OCI-LY3 (cell line): ENCODE measurements around the gene PVALB.

ENCODE experiments used
- H2AFZ ChIP-seq: fragments of 200-600, 300-600 bp; shearing (Covaris generic); 2 replicates; pipeline ENCODE4 v1.6.0; 2014; ENCODE audit warnings: antibody characterized with exemption, low read depth, low read length
- H3K27ac ChIP-seq: fragments of 200-600, 300-600 bp; sonication (generic); 2 replicates; pipeline ENCODE4 v1.5.1; 2014; ENCODE audit warnings: mild to moderate bottlenecking, low read length, moderate library complexity, mixed read lengths
- H3K27me3 ChIP-seq: fragments of 200-600, 300-600 bp; sonication (generic); 2 replicates; pipeline ENCODE4 v1.6.1; 2014; ENCODE audit warnings: low read depth, low read length, mixed read lengths
- H3K36me3 ChIP-seq: fragments of 200-600, 300-600 bp; sonication (generic); replicated peaks from 2 replicates; pipeline ENCODE3; 2014; ENCODE audit warnings: low read depth, low read length, mixed read lengths
- H3K4me1 ChIP-seq: fragments of 300-600, 200-600 bp; sonication (generic); 2 replicates; pipeline ENCODE4 v1.6.1; 2014; ENCODE audit warnings: low read length, mixed read lengths
- H3K4me2 ChIP-seq: fragments of 200-600, 300-600 bp; sonication (generic); 2 replicates; pipeline ENCODE4 v1.6.1; 2014; ENCODE audit warnings: low read length, mixed read lengths
- H3K4me3 ChIP-seq: fragments of 300-600, 200-600 bp; sonication (generic); 2 replicates; pipeline ENCODE4 v1.5.1; 2014; ENCODE audit warnings: antibody characterized with exemption, mild to moderate bottlenecking, low read length, moderate library complexity
- H3K79me2 ChIP-seq: fragments of 300-600, 200-600 bp; shearing (Covaris generic); 2 replicates; pipeline ENCODE4 v1.6.1; 2014; ENCODE audit warnings: mild to moderate bottlenecking, low read length, mixed read lengths
- H3K9ac ChIP-seq: fragments of 300-600, 200-600 bp; shearing (Covaris generic); 2 replicates; pipeline ENCODE4 v1.6.0; 2014; ENCODE audit warnings: mild to moderate bottlenecking, low read length, moderate library complexity
- H3K9me3 ChIP-seq: fragments of 200-600, 300-600 bp; shearing (Covaris generic); 2 replicates; pipeline ENCODE4 v1.6.1; 2014; ENCODE audit warnings: low read length, mixed read lengths; ENCODE audit not compliant: insufficient read depth
- H4K20me1 ChIP-seq: fragments of 200-600, 300-600 bp; sonication (generic); 2 replicates; pipeline ENCODE4 v1.6.1; 2016; ENCODE audit warnings: low read length, mixed read lengths; ENCODE audit not compliant: insufficient read depth
- EZH2phosphoT487 ChIP-seq: fragments of 200-600 bp; shearing (Covaris generic); IDR thresholded peaks from 2 replicates; pipeline ENCODE4 v1.6.1; 2018; ENCODE audit warnings: antibody characterized with exemption, mixed run types, low read depth
- TF ChIP-seq, protein P1 (sequence below): fragments of 200-600, 300-600 bp; sonication (generic); IDR thresholded peaks from 2 replicates; pipeline ENCODE4 v1.5.1; 2014; ENCODE audit warnings: antibody characterized with exemption, low read length, low read depth

The PVALB gene

DNA sequence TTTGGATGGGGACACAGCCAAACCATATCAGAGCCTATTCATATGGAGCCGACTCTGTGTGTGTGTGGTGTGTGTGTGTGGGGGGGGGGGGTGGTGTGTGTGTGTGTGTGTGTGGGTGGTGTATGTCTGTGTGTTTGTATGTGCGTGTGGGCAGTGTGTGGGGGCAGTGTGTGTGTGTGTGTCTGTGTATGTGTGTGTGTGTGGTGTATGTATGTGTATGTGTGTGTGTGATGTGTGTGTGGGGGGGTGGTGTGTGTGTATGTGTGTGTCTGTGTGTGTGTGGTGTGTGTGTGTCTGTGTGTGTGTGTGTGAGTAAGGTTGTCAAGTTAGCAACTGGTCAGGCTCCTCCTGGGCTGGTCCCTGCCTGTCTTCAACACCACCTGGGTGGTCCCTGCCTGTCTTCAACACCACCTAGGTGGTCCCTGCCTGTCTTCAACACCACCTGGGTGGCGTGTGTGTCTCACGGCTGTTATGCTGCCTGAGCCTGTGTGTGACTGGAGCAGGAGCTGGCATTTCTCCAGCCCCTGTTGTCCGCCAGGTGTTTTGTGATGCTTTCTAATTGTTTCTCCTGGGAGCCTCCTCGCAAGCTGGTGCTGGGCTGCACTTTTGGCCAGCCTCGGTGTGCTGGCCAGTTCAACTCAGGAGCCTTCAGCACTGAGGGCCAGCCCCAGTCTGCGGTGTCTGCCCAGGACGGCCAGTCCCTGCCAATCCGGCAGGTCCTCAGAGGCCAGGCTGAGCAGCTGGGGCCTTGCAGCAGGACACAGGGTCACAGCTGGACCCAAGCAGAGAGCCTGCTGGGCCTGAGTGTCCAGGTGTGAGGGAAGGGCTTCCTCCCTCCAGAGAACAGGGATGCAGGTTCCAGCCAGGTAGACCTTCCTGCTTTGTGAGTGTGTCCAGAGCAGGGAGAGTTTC is 21.5 kb upstream of the PVALB start:
- Histone ChIP-seq H3K27me3 (0 out of 2 replicates have a peak, but pooled peaks cover 2% of the 10 kb centered on the region), H3K9ac (no peak overlapping the region), H4K20me1 (no peaks in the 10 kb centered on the region), H2AFZ (no peak overlapping the region), H3K79me2 (no peaks in the 10 kb centered on the region), H3K36me3 (peaks cover 9% of the 10 kb centered on the region), H3K4me1 (peaks cover 17% of the 10 kb centered on the region), H3K4me3 (no peak overlapping the region), H3K4me2 (no peak overlapping the region), H3K27ac (no peak overlapping the region), H3K9me3 (peaks cover 12% of the 10 kb centered on the region; the same call in 1 of the 2 replicates)
- no peak for TF ChIP-seq EZH2phosphoT487
- TF ChIP-seq, protein P1, sequence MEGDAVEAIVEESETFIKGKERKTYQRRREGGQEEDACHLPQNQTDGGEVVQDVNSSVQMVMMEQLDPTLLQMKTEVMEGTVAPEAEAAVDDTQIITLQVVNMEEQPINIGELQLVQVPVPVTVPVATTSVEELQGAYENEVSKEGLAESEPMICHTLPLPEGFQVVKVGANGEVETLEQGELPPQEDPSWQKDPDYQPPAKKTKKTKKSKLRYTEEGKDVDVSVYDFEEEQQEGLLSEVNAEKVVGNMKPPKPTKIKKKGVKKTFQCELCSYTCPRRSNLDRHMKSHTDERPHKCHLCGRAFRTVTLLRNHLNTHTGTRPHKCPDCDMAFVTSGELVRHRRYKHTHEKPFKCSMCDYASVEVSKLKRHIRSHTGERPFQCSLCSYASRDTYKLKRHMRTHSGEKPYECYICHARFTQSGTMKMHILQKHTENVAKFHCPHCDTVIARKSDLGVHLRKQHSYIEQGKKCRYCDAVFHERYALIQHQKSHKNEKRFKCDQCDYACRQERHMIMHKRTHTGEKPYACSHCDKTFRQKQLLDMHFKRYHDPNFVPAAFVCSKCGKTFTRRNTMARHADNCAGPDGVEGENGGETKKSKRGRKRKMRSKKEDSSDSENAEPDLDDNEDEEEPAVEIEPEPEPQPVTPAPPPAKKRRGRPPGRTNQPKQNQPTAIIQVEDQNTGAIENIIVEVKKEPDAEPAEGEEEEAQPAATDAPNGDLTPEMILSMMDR: no peak

DNA sequence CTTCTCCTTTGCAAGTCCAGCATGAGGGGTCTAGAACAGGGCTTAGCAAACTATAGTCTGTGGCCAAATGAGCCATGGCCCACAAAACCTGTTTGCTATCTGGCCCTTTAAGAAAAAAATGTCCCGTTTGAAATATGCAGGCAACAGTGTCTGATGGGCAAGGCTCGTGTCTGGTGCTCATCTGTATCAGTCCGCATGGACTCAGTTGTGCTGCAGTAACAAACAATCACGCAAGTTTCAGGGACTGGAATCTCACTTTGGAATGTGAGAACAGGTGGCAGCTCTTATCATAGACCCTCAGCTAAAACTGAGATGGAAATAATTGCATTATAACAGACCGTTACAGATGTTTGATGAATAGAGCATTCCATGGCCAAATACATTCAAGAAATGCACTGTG is 19.1 kb upstream of the PVALB start:
- Histone ChIP-seq H4K20me1 (no peaks in the 10 kb centered on the region), H3K27ac (no peak overlapping the region), H3K9me3 (peaks cover 14% of the 10 kb centered on the region; the same call in 1 of the 2 replicates), H3K27me3 (peaks cover 4% of the 10 kb centered on the region; the same call in 1 of the 2 replicates), H3K79me2 (no peaks in the 10 kb centered on the region), H3K36me3 (peaks cover 11% of the 10 kb centered on the region), H3K9ac (no peak overlapping the region), H3K4me1 (peaks cover 24% of the 10 kb centered on the region), H3K4me3 (no peak overlapping the region), H3K4me2 (no peak overlapping the region), H2AFZ (no peak overlapping the region)
- TF ChIP-seq EZH2phosphoT487: no peak
- TF ChIP-seq, protein P1: no peak

DNA sequence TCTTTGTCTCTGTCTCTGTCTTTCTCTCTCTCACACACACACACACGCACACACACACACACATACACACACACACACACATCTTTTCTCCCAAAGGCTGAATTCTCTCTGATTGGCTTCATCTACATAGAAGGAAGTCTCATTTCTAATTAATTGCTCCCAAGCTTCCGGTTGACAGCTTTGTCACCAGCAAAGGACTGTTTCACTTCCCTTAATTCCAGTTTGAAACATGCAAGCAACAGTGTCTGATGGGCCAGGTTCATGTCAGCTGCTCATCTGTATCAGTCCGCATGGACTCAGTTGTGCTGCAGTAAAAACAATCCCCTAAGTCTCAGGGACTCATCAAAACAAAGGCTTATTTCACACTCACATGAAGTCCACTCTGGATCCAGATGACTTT is 16.2 kb upstream of the PVALB start:
- peak overlapping the region; percentile 5 for H3K4me2 ChIP-seq
- H3K4me3 ChIP-seq: peak overlapping the region; percentile 12; the same call in 1 of the 2 replicates
- no peak for TF ChIP-seq EZH2phosphoT487
- TF ChIP-seq, protein P1: no peak

DNA sequence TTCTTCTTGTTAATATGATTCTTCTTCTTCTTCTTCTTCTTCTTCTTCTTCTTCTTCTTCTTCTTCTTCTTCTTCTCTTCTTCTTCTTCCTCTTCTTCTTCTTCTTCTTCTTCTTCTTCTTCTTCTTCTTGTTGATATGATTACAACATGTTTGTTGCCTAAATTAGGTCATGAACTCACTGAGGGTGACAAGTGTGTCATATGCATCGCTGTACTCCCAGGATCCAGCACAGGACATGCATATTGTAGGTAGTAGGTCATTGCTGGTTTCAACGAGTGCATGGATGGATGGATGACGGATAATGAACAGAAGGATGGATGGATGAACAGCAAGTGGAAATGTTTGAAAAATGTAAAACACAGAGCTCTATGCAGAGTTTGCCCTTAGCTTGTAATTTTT is 14.9 kb upstream of the PVALB start:
- no peak overlapping the region for H3K4me2 ChIP-seq
- H3K4me1 ChIP-seq: peaks cover 10% of the 10 kb centered on the region
- H2AFZ ChIP-seq: no peak overlapping the region
- no peak overlapping the region for H3K4me3 ChIP-seq
- H4K20me1 ChIP-seq: no peaks in the 10 kb centered on the region
- H3K79me2 ChIP-seq: no peaks in the 10 kb centered on the region
- no peak overlapping the region for H3K27ac ChIP-seq
- peaks cover 4% of the 10 kb centered on the region for H3K36me3 ChIP-seq
- H3K9me3 ChIP-seq: peaks cover 5% of the 10 kb centered on the region; the same call in 1 of the 2 replicates
- TF ChIP-seq, protein P1: no peak
- TF ChIP-seq EZH2phosphoT487: no peak
- H3K27me3 ChIP-seq: peaks cover 8% of the 10 kb centered on the region; the same call in 1 of the 2 replicates
- H3K9ac ChIP-seq: no peak overlapping the region

More for the DNA sequence above, 16.2 kb upstream of the PVALB start:
- H3K27me3 ChIP-seq: peaks cover 8% of the 10 kb centered on the region; the same call in 1 of the 2 replicates
- H3K4me1 ChIP-seq: peaks cover 10% of the 10 kb centered on the region
- H3K9ac ChIP-seq: no peak overlapping the region
- no peak overlapping the region for H2AFZ ChIP-seq
- peaks cover 14% of the 10 kb centered on the region; the same call in 1 of the 2 replicates for H3K9me3 ChIP-seq
- peaks cover 8% of the 10 kb centered on the region for H3K36me3 ChIP-seq
- no peaks in the 10 kb centered on the region for H3K79me2 ChIP-seq
- H3K27ac ChIP-seq: no peak overlapping the region
- H4K20me1 ChIP-seq: no peaks in the 10 kb centered on the region
